GM10266 (cell line): Measurements from ENCODE around the gene KLK8.

ENCODE experiments used
- DNase-seq: peaks from one replicate; pipeline ENCODE4 v3.0.0; 2012; ENCODE audit errors: extremely low spot score
- TF ChIP-seq, protein P1 (sequence below): IDR thresholded peaks from 2 replicates; pipeline ENCODE4 v1.5.1; 2012; ENCODE audit warnings: mild to moderate bottlenecking, low read depth; ENCODE audit not compliant: control insufficient read depth, insufficient read depth; ENCODE audit errors: missing control alignments

The KLK8 gene

DNA sequence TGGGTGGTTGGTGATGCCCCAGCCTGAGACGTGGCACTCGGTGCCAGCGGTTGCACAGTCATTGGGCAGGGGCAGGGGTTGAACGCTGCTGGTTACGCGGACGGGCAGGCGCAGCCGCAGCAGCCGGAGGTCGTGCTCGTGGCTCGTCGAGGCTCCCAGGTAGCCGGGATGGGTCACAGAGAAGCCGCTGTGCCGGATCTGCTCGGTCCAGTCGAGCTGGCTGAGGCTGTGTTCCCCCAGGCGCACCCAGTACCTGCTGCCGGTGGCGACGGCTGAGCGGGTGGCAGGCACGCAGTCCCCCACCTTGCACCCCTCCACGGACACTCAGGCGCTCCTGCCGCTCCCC is 30.4 kb upstream of the KLK8 start:
- TF ChIP-seq, protein P1, sequence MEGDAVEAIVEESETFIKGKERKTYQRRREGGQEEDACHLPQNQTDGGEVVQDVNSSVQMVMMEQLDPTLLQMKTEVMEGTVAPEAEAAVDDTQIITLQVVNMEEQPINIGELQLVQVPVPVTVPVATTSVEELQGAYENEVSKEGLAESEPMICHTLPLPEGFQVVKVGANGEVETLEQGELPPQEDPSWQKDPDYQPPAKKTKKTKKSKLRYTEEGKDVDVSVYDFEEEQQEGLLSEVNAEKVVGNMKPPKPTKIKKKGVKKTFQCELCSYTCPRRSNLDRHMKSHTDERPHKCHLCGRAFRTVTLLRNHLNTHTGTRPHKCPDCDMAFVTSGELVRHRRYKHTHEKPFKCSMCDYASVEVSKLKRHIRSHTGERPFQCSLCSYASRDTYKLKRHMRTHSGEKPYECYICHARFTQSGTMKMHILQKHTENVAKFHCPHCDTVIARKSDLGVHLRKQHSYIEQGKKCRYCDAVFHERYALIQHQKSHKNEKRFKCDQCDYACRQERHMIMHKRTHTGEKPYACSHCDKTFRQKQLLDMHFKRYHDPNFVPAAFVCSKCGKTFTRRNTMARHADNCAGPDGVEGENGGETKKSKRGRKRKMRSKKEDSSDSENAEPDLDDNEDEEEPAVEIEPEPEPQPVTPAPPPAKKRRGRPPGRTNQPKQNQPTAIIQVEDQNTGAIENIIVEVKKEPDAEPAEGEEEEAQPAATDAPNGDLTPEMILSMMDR, result no peak

DNA sequence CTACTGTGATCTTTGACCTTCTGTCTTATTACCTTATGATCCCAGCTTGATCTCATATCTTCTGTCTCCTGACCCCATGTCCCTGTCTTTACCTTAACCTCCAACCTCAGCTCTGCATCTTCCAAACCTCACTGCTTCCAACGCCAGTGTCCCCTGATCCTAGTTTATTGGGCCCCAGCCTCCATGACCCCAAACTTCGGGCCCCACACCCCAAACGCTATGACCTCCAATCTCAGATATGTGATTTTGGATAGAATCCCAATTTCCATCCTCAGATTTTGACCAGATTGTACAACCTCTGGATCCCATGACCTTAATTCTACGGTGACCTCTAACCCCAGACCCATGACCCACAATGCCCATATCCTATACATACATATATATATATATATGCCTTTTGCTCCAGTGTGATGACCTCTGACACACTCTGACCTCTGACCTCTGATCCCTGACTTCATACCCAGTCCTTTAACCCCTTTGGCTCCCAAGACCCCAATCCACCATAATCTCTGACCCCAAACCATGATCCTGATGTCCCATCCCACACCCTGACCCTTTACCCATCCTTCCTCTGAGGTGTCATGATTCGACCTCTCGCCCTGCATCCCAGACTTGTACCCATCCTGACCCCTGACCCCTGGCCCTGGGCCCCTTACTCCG is 29.9 kb upstream of the KLK8 start:
- TF ChIP-seq, protein P1, result no peak
- DNase-seq, result no peak

More for the DNA sequence above, 30.4 kb upstream of the KLK8 start:
- no peak for DNase-seq

DNA sequence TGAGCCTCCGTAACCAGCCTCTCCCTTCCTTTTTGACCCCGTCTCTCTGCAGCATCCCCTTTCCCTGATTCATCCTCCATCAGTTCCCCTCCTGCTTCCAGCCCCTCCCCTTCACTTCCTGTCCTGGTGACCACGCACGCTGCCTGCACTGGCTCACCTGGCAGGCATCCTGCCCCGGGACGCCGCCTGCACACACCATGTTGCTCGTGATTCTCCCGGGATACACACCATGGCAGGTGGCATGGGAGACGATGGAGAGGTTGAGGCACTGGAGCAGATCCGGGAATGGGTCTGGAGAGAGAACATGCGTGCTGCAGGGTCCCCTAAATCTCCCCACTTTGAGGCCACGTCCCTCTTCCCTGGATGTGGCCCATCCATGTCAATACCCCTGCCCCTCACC is 29.2 kb upstream of the KLK8 start:
- TF ChIP-seq, protein P1, result no peak

DNA sequence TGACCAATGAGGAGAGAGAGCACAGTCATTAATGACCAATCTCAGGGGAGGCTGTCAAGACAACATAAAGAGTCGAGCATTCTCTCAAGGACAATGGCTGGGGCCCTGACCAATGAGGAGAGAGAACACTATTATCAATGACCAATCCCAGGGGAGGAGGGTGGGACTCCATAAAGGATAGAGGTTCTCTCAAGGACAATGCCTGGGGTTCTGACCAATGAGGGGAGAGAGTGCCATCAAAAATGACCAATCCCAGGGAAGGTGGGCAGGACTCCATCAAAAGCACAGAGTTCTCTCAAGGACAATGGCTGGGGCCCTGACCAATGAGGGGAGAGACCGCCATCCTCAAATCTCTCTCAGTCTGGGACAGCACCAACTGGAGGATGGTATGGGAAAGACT is 28.3 kb upstream of the KLK8 start:
- no peak for DNase-seq
- TF ChIP-seq, protein P1, result no peak

More for the DNA sequence above, 29.2 kb upstream of the KLK8 start:
- no peak for DNase-seq

DNA sequence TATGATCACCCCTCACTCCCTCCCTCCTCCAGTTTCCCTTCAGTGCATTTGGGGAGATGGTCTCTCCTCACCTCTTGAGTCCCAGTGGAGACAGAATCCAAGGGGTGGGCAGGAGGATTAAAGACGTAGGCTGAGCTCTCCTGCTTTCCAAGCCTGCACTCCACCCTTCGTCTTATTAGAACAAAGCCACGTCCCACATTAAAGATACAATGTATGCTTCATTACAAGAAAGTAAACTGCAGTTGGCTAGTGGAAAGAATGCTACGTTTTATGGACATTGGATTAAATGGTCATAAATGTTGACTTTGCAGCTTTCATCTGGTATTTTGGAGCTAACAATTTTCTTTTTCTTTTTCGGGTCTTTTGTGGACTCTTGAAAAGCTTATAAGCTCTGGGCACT is 26.5 kb upstream of the KLK8 start:
- no peak for DNase-seq
- TF ChIP-seq, protein P1, result no peak

DNA sequence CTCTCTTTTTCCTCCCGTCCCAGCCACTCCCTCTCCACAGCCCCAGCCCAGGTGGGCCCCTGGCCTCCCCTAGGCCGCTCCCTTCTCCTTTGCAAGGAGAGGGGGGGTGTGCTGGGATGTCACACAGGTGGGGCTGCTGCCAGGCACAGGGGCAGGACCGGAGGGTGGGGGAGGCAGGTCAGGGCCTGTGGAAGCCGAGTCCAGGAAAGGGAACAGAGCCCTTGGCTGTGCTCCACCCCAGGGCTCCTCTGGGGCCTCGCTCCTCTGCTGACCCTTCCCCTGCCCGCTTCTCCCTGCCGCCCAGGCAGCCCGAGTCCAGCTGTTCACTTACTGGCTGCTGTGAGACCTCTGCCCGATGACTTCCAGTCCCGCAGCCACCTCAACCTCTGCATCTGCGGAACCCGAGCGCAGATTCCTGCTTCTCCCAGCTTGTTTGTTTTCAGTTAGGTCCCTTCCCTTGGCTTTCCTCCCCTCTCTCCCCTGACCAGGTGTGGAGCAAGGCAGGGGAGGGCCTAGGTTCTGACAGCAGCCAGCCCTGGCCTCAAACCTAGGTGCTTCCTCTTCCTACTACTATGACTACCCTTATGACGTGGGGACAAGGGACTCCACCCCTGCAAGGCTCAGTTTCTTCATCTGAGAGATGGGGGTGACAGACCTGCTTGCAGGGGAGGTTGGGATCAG is 25.9 kb upstream of the KLK8 start:
- TF ChIP-seq, protein P1, result no peak
- peak; percentile 25 for DNase-seq

DNA sequence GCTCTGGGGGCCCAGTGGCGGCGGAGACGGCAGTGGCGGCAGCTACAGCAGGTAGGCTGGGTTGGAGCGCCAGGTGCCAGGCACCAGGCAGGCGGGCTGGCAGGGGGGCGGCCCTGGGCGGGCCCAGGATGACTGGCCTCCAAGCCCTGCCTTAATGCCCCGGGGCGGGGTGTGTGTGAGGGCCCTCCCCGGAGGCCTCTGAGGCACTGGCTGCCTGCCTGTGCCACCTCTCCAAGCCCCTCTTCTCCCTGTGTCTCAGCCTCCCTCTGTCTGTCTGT is 25.1 kb upstream of the KLK8 start, which contains the start of gene KLK11:
Gene KLK11 (minus strand): TSS at position 63 of the 278 bp plus-strand sequence. CDS start 985 bp downstream, outside the sequence.
- DNase-seq, result no peak
- TF ChIP-seq, protein P1, result no peak
